HEK293 (cell line): Measurements from ENCODE around the gene CYP2C9.
"Not testable (repeated sequence)": the region's sequence is repeated elsewhere in the genome, so short reads cannot be mapped to it uniquely, and the experiment has no call there.

Experiments used
- CTCF ChIA-PET: fragments of 350-600 bp; formaldehyde crosslinking; extraction: SDS; loops from one replicate; lab custom pipeline; 2021; ENCODE audit warnings: antibody characterized with exemption; lab: Yijun Ruan, JAX
- POLR2A ChIA-PET: fragments of 300-600 bp; formaldehyde crosslinking; extraction: SDS; loops from one replicate; lab custom pipeline; 2020; ENCODE audit warnings: antibody characterized with exemption, inconsistent platforms; lab: Yijun Ruan, JAX
- H3K27ac ChIP-seq: fragments of 200-500 bp; sonication (Bioruptor generic); 2 replicates; pipeline ENCODE4 v1.5.1; 2014; ENCODE audit warnings: low read depth, low read length, control low read depth, inconsistent platforms; ENCODE audit errors: extremely low read depth
- H3K36me3 ChIP-seq, 2 experiments: fragments of 200-500 bp in 1 of 2; sonication (Bioruptor generic) in 1 of 2; 1 replicate in 1 of 2; 2 replicates in 1 of 2; pipeline ENCODE4 v1.5.1; 2014 to 2017; ENCODE audit warnings: inconsistent platforms in 2 of 2, low read length in 2 of 2; ENCODE audit not compliant: control insufficient read depth in 2 of 2, insufficient read depth in 1 of 2
- H3K4me1 ChIP-seq: fragments of 200-500 bp; sonication (Bioruptor generic); 2 replicates; pipeline ENCODE4 v1.5.1; 2014; ENCODE audit warnings: mild to moderate bottlenecking, low read length, inconsistent platforms; ENCODE audit not compliant: control insufficient read depth, insufficient read depth
- H3K4me3 ChIP-seq: 2 replicates; pipeline ENCODE4 v1.5.1; 2011; ENCODE audit warnings: low read depth, mild to moderate bottlenecking, control low read depth, low read length, moderate library complexity
- H3K9me3 ChIP-seq: fragments of 200-500 bp; sonication (Bioruptor generic); 2 replicates; pipeline ENCODE4 v1.5.1; 2014; ENCODE audit warnings: low read depth, low read length, inconsistent platforms; ENCODE audit not compliant: control insufficient read depth, insufficient read depth
- REST ChIP-seq: fragments of 450-650 bp; formaldehyde crosslinking; IDR thresholded peaks from 2 replicates; pipeline ENCODE4 v1.5.1; 2016; ENCODE audit warnings: missing biosample characterization, missing genetic modification characterization
- SP3 ChIP-seq: fragments of 450-650 bp; formaldehyde crosslinking; IDR thresholded peaks from 2 replicates; pipeline ENCODE4 v1.5.1; 2016; ENCODE audit warnings: missing biosample characterization, missing genetic modification characterization
- ZEB2 ChIP-seq: fragments of 450-650 bp; formaldehyde crosslinking; IDR thresholded peaks from 2 replicates; pipeline ENCODE4 v1.5.1; 2016; ENCODE audit warnings: missing biosample characterization, missing genetic modification characterization
- ZFP37 ChIP-seq: fragments of 450-650 bp; formaldehyde crosslinking; IDR thresholded peaks from 2 replicates; pipeline ENCODE4 v1.5.1; 2016; ENCODE audit warnings: missing biosample characterization, missing genetic modification characterization
- ZNF114 ChIP-seq: fragments of 450-650 bp; formaldehyde crosslinking; IDR thresholded peaks from 2 replicates; pipeline ENCODE4 v1.5.0; 2017; ENCODE audit warnings: missing biosample characterization, missing genetic modification characterization
- ZNF121 ChIP-seq: fragments of 450-650 bp; formaldehyde crosslinking; IDR thresholded peaks from 2 replicates; pipeline ENCODE4 v1.5.1; 2016; ENCODE audit warnings: missing biosample characterization, missing genetic modification characterization
- ZNF157 ChIP-seq: fragments of 450-650 bp; formaldehyde crosslinking; IDR thresholded peaks from 2 replicates; pipeline ENCODE4 v1.5.1; 2016; ENCODE audit warnings: missing biosample characterization, missing genetic modification characterization
- ZNF426 ChIP-seq: fragments of 450-650 bp; formaldehyde crosslinking; IDR thresholded peaks from 2 replicates; pipeline ENCODE4 v1.5.1; 2017; ENCODE audit warnings: missing biosample characterization, missing genetic modification characterization, mild to moderate bottlenecking, inconsistent platforms, moderate library complexity
- ZNF433 ChIP-seq: fragments of 450-650 bp; formaldehyde crosslinking; IDR thresholded peaks from 2 replicates; pipeline ENCODE4 v1.5.1; 2016; ENCODE audit warnings: missing biosample characterization, missing genetic modification characterization, low read depth
- ZNF518A ChIP-seq: fragments of 450-650 bp; formaldehyde crosslinking; conservative IDR thresholded peaks from 2 replicates; pipeline ENCODE4 v1.5.1; 2016; ENCODE audit warnings: low read depth, missing biosample characterization, missing genetic modification characterization
- ZNF561 ChIP-seq: fragments of 450-650 bp; IDR thresholded peaks from 2 replicates; pipeline ENCODE4 v1.5.1; 2018; ENCODE audit warnings: missing biosample characterization, missing genetic modification characterization, borderline replicate concordance
- ZNF571 ChIP-seq: fragments of 450-650 bp; formaldehyde crosslinking; IDR thresholded peaks from 2 replicates; pipeline ENCODE4 v1.5.0; 2017; ENCODE audit warnings: missing biosample characterization, missing genetic modification characterization
- ZNF677 ChIP-seq: fragments of 450-650 bp; IDR thresholded peaks from 2 replicates; pipeline ENCODE4 v1.5.0; 2018; ENCODE audit warnings: missing biosample characterization, mild to moderate bottlenecking, missing genetic modification characterization, moderate library complexity
- ZNF692 ChIP-seq: fragments of 450-650 bp; formaldehyde crosslinking; IDR thresholded peaks from 2 replicates; pipeline ENCODE4 v1.5.1; 2016; ENCODE audit warnings: missing biosample characterization, missing genetic modification characterization
- ZNF792 ChIP-seq: fragments of 450-650 bp; formaldehyde crosslinking; IDR thresholded peaks from 2 replicates; pipeline ENCODE4 v1.5.1; 2016; ENCODE audit warnings: missing biosample characterization, missing genetic modification characterization
- ZNF830 ChIP-seq: fragments of 450-650 bp; IDR thresholded peaks from 2 replicates; pipeline ENCODE4 v1.5.0; 2018; ENCODE audit warnings: missing biosample characterization, missing genetic modification characterization, low read depth, mild to moderate bottlenecking, moderate library complexity
- ZSCAN5A ChIP-seq: fragments of 450-650 bp; formaldehyde crosslinking; IDR thresholded peaks from 2 replicates; pipeline ENCODE4 v1.5.1; 2016; ENCODE audit warnings: missing biosample characterization, missing genetic modification characterization

Gene CYP2C9

GRCh38 chr10:94890264-94891022, 48.0 kb upstream of the CYP2C9 start:
- POLR2A ChIA-PET: no interaction called here
- no peak for TF ChIP-seq REST
- TF ChIP-seq ZNF792: no peak
- no peak for TF ChIP-seq ZNF830 (tag by site-specific recombination)
- no peak for TF ChIP-seq ZNF114 (tag by site-specific recombination)
- no peak for TF ChIP-seq ZNF518A (tag by site-specific recombination)
- TF ChIP-seq ZNF157 (tag by site-specific recombination): no peak
- TF ChIP-seq ZSCAN5A (tag by site-specific recombination): no peak
- no peak for TF ChIP-seq ZNF121
- TF ChIP-seq ZNF433 (tag by site-specific recombination): no peak
- no peak for TF ChIP-seq ZNF426 (tag by site-specific recombination)
- TF ChIP-seq ZEB2 (tag by site-specific recombination): no peak
- no peak for TF ChIP-seq ZNF677 (tag by site-specific recombination)
- TF ChIP-seq SP3 (tag by site-specific recombination): no peak
- TF ChIP-seq ZNF692 (tag by site-specific recombination): no peak
- no peak for TF ChIP-seq ZNF571 (tag by site-specific recombination)
- TF ChIP-seq ZNF561 (tag by site-specific recombination): no peak
- TF ChIP-seq ZFP37 (tag by site-specific recombination): no peak
- Histone ChIP-seq H3K36me3 (no peaks in the 10 kb centered on the region), H3K9me3 (no peaks in the 10 kb centered on the region), H3K27ac (no peak overlapping the region), H3K4me3 (no peak overlapping the region), H3K4me1 (no peaks in the 10 kb centered on the region)
- CTCF ChIA-PET: no interaction called here

GRCh38 chr10:94898414-94898813, 40.0 kb upstream of the CYP2C9 start:
- CTCF ChIA-PET, H3K36me3 ChIP-seq, H3K27ac ChIP-seq, H3K4me3 ChIP-seq, H3K4me1 ChIP-seq, H3K9me3 ChIP-seq, POLR2A ChIA-PET: not testable (repeated sequence)
